SH-SY5Y (cell line): ENCODE data around the gene PGF.

Experiments used
- GATA2 ChIP-seq: IDR thresholded peaks from 2 replicates; pipeline ENCODE4 v1.6.1; 2011; ENCODE audit warnings: mild to moderate bottlenecking, low read depth, low read length
- GATA3 ChIP-seq: IDR thresholded peaks from 2 replicates; pipeline ENCODE4 v1.6.1; 2011; ENCODE audit warnings: low read depth, mild to moderate bottlenecking, low read length, moderate library complexity

Gene PGF

GRCh38 chr14:74954947-74955228 lies 509 bp downstream of the PGF start:
- TF ChIP-seq GATA2, result no peak
- TF ChIP-seq GATA3, result no peak

- no peak for TF ChIP-seq GATA2
- TF ChIP-seq GATA3, result no peak
These were observed 1.0 kb downstream of the PGF start for GRCh38 chr14:74954232-74954946.

GRCh38 chr14:74953686-74954085 lies 1.7 kb downstream of the PGF start:
- TF ChIP-seq GATA2 (no peak), GATA3 (no peak)

- TF ChIP-seq GATA2 (no peak), GATA3 (no peak)
These were observed 2.5 kb downstream of the PGF start for GRCh38 chr14:74952697-74953484.

GRCh38 chr14:74952180-74952665 lies 3.2 kb downstream of the PGF start:
- TF ChIP-seq GATA3 (no peak), GATA2 (no peak)

GRCh38 chr14:74951443-74952179 lies 3.8 kb downstream of the PGF start:
- TF ChIP-seq GATA2 (no peak), GATA3 (no peak)

- no peak for TF ChIP-seq GATA2
- no peak for TF ChIP-seq GATA3
These were observed 4.5 kb downstream of the PGF start for GRCh38 chr14:74950795-74951442.

- no peak for TF ChIP-seq GATA2
- TF ChIP-seq GATA3, result no peak
These were observed 5.4 kb downstream of the PGF start for GRCh38 chr14:74949859-74950573.

GRCh38 chr14:74949191-74949601 lies 6.2 kb downstream of the PGF start:
- TF ChIP-seq GATA2 (no peak), GATA3 (no peak)

GRCh38 chr14:74948228-74949175 lies 6.9 kb downstream of the PGF start:
- no peak for TF ChIP-seq GATA2
- no peak for TF ChIP-seq GATA3

- TF ChIP-seq GATA3 (no peak), GATA2 (no peak)
These were observed 7.8 kb downstream of the PGF start for GRCh38 chr14:74947353-74948227.
